ENCODE measurements around the gene GPX7. TPM values are rescaled to one million over a fixed set of nuclear protein-coding genes. Genes with fewer than 3 reads are reported as not detected.
"Not testable (repeated sequence)": the region's sequence is repeated elsewhere in the genome, so short reads cannot be mapped to it uniquely, and the experiment has no call there.

Gene GPX7
- total RNA-seq, 2 donors from 2014 or later = 10.2 to 25.9 TPM

DNA sequence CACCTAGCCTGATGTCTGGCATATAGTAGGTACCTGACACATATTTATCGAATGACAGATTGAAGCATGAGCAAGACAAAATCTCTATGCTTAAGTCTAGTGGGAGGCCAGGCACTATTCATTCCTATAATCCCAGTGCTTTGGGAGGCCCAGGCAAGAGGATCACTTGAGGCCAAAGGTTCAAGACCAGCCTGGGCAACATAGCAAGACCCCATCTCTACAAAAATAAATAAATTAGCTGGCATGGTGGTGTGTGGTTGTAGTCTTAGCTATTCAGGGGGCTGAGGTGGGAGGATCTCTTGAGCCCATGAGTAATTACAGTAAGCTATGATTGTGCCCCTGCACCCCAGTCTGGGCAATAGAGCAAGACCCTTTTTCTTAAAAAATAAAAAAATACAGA is 26.1 kb upstream of the GPX7 start:
- Histone ChIP-seq H3K4me1 (ENCODE audit: control insufficient read depth in 1 of 2, low read depth in 2 of 2) (no peaks in the 10 kb centered on the region), H3K27ac (no peak overlapping the region), H3K9me3 (no peaks in the 10 kb centered on the region), H3K36me3 (no peaks in the 10 kb centered on the region), H3K27me3 (replicated peaks; ENCODE audit: insufficient read depth) (no peaks in the 10 kb centered on the region), H3K4me3 (no peak overlapping the region)
- TF ChIP-seq, protein P1, sequence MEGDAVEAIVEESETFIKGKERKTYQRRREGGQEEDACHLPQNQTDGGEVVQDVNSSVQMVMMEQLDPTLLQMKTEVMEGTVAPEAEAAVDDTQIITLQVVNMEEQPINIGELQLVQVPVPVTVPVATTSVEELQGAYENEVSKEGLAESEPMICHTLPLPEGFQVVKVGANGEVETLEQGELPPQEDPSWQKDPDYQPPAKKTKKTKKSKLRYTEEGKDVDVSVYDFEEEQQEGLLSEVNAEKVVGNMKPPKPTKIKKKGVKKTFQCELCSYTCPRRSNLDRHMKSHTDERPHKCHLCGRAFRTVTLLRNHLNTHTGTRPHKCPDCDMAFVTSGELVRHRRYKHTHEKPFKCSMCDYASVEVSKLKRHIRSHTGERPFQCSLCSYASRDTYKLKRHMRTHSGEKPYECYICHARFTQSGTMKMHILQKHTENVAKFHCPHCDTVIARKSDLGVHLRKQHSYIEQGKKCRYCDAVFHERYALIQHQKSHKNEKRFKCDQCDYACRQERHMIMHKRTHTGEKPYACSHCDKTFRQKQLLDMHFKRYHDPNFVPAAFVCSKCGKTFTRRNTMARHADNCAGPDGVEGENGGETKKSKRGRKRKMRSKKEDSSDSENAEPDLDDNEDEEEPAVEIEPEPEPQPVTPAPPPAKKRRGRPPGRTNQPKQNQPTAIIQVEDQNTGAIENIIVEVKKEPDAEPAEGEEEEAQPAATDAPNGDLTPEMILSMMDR (IDR thresholded peaks at IDR 0.05) = no peak
- ATAC-seq (ENCODE audit: insufficient number of reproducible peaks, low FRiP score, low read depth) (no peak), DNase-seq (ENCODE audit: low spot score) (no peak)

- H3K9me3 ChIP-seq; H3K4me3 ChIP-seq; H3K4me1 ChIP-seq (ENCODE audit: control insufficient read depth in 1 of 2, low read depth in 2 of 2); ATAC-seq (ENCODE audit: insufficient number of reproducible peaks, low FRiP score, low read depth); H3K36me3 ChIP-seq; H3K27me3 ChIP-seq (replicated peaks; ENCODE audit: insufficient read depth); DNase-seq (ENCODE audit: low spot score); H3K27ac ChIP-seq: not testable (repeated sequence)
These were observed 24.1 kb upstream of the GPX7 start for GRCh38 chr1:52578066-52578465.

- DNase-seq (ENCODE audit: low spot score) = no peak
These were observed 22.8 kb upstream of the GPX7 start for GRCh38 chr1:52579415-52579814.

DNA sequence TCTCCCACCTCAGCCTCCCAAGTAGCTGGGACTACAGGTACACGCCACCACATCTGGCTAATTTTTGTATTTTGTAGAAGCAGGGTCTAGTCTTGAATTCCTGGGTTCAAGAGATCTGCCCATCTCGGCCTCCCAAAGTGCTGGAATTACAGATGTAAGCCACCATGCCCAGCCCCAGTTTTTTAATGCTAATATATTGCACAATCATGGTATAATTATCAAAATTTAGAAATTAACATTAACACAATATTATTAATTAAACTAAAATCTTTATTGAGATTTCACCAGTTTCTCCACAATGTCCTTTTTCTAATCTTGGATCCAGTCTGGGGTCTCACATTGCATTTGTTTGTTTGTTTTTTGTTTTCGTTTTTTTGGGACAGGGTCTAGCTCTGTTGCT is 21.9 kb upstream of the GPX7 start:
- H3K4me3 ChIP-seq = no peak overlapping the region
- TF ChIP-seq, protein P1 (IDR thresholded peaks at IDR 0.05) = no peak
- H3K36me3 ChIP-seq = no peaks in the 10 kb centered on the region
- DNase-seq (ENCODE audit: low spot score) = no peak
- H3K4me1 ChIP-seq (ENCODE audit: control insufficient read depth in 1 of 2, low read depth in 2 of 2) = no peaks in the 10 kb centered on the region
- no peaks in the 10 kb centered on the region for H3K27me3 ChIP-seq (replicated peaks; ENCODE audit: insufficient read depth)
- no peak overlapping the region for H3K27ac ChIP-seq
- H3K9me3 ChIP-seq = no peaks in the 10 kb centered on the region
- no peak for ATAC-seq (ENCODE audit: insufficient number of reproducible peaks, low FRiP score, low read depth)

More at GRCh38 chr1:52579415-52579814, 22.8 kb upstream of the GPX7 start:
- no peaks in the 10 kb centered on the region for H3K9me3 ChIP-seq
- H3K4me3 ChIP-seq = no peak overlapping the region
- no peaks in the 10 kb centered on the region for H3K36me3 ChIP-seq
- no peaks in the 10 kb centered on the region for H3K4me1 ChIP-seq (ENCODE audit: control insufficient read depth in 1 of 2, low read depth in 2 of 2)
- no peaks in the 10 kb centered on the region for H3K27me3 ChIP-seq (replicated peaks; ENCODE audit: insufficient read depth)
- TF ChIP-seq, protein P1 (IDR thresholded peaks at IDR 0.05) = no peak
- ATAC-seq (ENCODE audit: insufficient number of reproducible peaks, low FRiP score, low read depth) = no peak
- no peak overlapping the region for H3K27ac ChIP-seq

DNA sequence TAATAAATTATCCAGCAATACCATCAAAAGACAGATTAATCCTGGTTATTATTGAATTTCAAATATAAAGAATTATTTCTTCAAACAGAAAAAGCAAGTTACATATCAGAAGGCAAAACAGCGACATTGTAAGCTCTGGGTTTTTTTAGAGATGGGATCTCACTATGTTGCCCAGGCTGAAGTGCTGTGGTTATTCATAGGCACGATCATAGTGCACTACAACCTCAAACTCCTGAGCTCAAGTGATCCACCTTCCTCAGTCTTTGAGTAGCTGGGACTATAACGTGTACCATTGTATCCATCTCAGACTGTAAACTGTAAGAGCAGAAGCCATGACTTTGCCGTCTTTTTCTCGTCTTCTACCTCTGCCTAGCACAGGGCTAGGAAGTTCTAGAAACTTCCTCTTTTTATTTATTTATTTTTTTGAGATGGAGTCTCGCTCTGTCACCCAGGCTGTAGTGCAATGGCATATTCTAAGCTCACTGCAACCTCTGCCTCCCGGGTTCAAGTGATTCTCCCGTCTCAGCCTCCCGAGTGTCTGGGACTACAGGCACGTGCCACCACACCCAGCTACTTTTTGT is 20.0 kb upstream of the GPX7 start:
- Histone ChIP-seq H3K9me3 (no peaks in the 10 kb centered on the region), H3K4me3 (no peak overlapping the region), H3K36me3 (no peaks in the 10 kb centered on the region), H3K27me3 (replicated peaks; ENCODE audit: insufficient read depth) (no peaks in the 10 kb centered on the region), H3K27ac (no peak overlapping the region), H3K4me1 (ENCODE audit: control insufficient read depth in 1 of 2, low read depth in 2 of 2) (no peaks in the 10 kb centered on the region)
- ATAC-seq (ENCODE audit: insufficient number of reproducible peaks, low FRiP score, low read depth) (no peak), DNase-seq (ENCODE audit: low spot score) (no peak)
- TF ChIP-seq, protein P1 (IDR thresholded peaks at IDR 0.05) = no peak

- H3K4me3 ChIP-seq = no peak overlapping the region
- no peaks in the 10 kb centered on the region for H3K4me1 ChIP-seq (ENCODE audit: control insufficient read depth in 1 of 2, low read depth in 2 of 2)
- H3K27ac ChIP-seq = no peak overlapping the region
- no peaks in the 10 kb centered on the region for H3K36me3 ChIP-seq
- H3K27me3 ChIP-seq (replicated peaks; ENCODE audit: insufficient read depth) = no peaks in the 10 kb centered on the region
- TF ChIP-seq, protein P1 (IDR thresholded peaks at IDR 0.05) = no peak
- H3K9me3 ChIP-seq = no peaks in the 10 kb centered on the region
- ATAC-seq (ENCODE audit: insufficient number of reproducible peaks, low FRiP score, low read depth) (no peak), DNase-seq (ENCODE audit: low spot score) (no peak)
These were observed 16.7 kb upstream of the GPX7 start for GRCh38 chr1:52585474-52585873.
